GM12878 (cell line): ENCODE measurements around the gene AP3D1. TPM values are rescaled to one million over a fixed set of nuclear protein-coding genes. Genes with fewer than 3 reads are reported as not detected.

Source experiments
- ATAC-seq: fragments of 200-7000 bp; cut with Tn5 transposase; 3 replicates; pipeline ENCODE4 v1.9.1; 2020; ENCODE audit warnings: mild to moderate bottlenecking, moderate library complexity
- BruUV-seq: library from RNA; stranded (reverse); fragments of 400-500 nt; replicated peaks from 2 replicates; lab custom pipeline; 2021; lab: Mats Ljungman, UMichigan
- CTCF ChIA-PET: fragments of 300-600 bp; sonication (Branson Sonifier 250); formaldehyde crosslinking; extraction: SDS; loops from one replicate; lab custom pipeline; 2021; ENCODE audit warnings: inconsistent platforms; lab: Yijun Ruan, JAX
- POLR2A ChIA-PET: fragments of 350-600 bp; formaldehyde crosslinking; extraction: SDS; loops from one replicate; lab custom pipeline; 2021; ENCODE audit warnings: inconsistent platforms; lab: Charles Lee
- RAD21 ChIA-PET: fragments of 300-600 bp; sonication (Branson Sonifier 250); formaldehyde crosslinking; loops from one replicate; lab custom pipeline; 2023; ENCODE audit warnings: antibody characterized with exemption; ENCODE audit not compliant: unreplicated experiment; lab: Charles Lee
- SMC1A ChIA-PET: fragments of 300-600 bp; sonication (Branson Sonifier 250); formaldehyde crosslinking; loops from one replicate; lab custom pipeline; 2023; ENCODE audit not compliant: unreplicated experiment, uncharacterized antibody; lab: Charles Lee
- DNase-seq: peaks from one replicate; pipeline ENCODE4 v3.0.0-alpha.2; 2011; ENCODE audit warnings: low read depth, low spot score
- FAIRE-seq: peaks from 3 replicates; lab custom pipeline; 2011; peaks lifted over from hg19 to GRCh38; lab: Jason Lieb, UNC
- H2AFZ ChIP-seq: 2 replicates; pipeline ENCODE4 v1.6.0; 2011; ENCODE audit warnings: low read depth, low read length, control low read depth; ENCODE audit not compliant: control insufficient read depth
- H3K27ac ChIP-seq: 2 replicates; pipeline ENCODE4 v1.5.1; 2011; ENCODE audit warnings: control low read depth; ENCODE audit not compliant: control insufficient read depth, insufficient read depth
- H3K27me3 ChIP-seq, 2 experiments: replicated peaks in 1 of 2; 2 replicates each; pipeline versions ENCODE4 v1.6.0 to v1.6.1; 2011; ENCODE audit warnings: low read length in 1 of 2; ENCODE audit not compliant: control insufficient read depth in 2 of 2, insufficient read depth in 2 of 2
- H3K36me3 ChIP-seq, 2 experiments: 2 replicates each; pipeline ENCODE4 v1.5.1; 2011; ENCODE audit warnings: low read length in 1 of 2; ENCODE audit not compliant: control insufficient read depth in 2 of 2, insufficient read depth in 2 of 2
- H3K4me1 ChIP-seq: 2 replicates; pipeline ENCODE4 v1.6.1; 2011; ENCODE audit warnings: mild to moderate bottlenecking, low read length, moderate library complexity, mixed read lengths; ENCODE audit not compliant: control insufficient read depth, insufficient read depth
- H3K4me2 ChIP-seq: 2 replicates; pipeline ENCODE4 v1.6.0; 2011; ENCODE audit warnings: control low read depth; ENCODE audit not compliant: control insufficient read depth, insufficient read depth
- H3K4me3 ChIP-seq: fragments of 200-600 bp; sonication (generic); 2 replicates; pipeline ENCODE4 v1.5.1; 2016
- H3K79me2 ChIP-seq: 2 replicates; pipeline ENCODE4 v1.6.0; 2011; ENCODE audit warnings: low read length; ENCODE audit not compliant: control insufficient read depth, insufficient read depth
- H3K9ac ChIP-seq: 2 replicates; pipeline ENCODE4 v1.8.0; 2011; ENCODE audit warnings: low read length, control low read depth, mixed read lengths; ENCODE audit not compliant: control insufficient read depth, insufficient read depth
- H3K9me3 ChIP-seq: replicated peaks from 3 replicates; pipeline ENCODE4 v1.5.1; 2011; ENCODE audit warnings: mild to moderate bottlenecking, low read length; ENCODE audit not compliant: control insufficient read depth, insufficient read depth
- H4K20me1 ChIP-seq: 2 replicates; pipeline ENCODE4 v1.6.0; 2011; ENCODE audit not compliant: control insufficient read depth, insufficient read depth
- CBFB ChIP-seq: IDR thresholded peaks from 2 replicates; pipeline ENCODE4 v1.6.1; 2016; ENCODE audit warnings: antibody characterized with exemption, low read depth
- CREB1 ChIP-seq: IDR thresholded peaks from 2 replicates; pipeline ENCODE4 v1.6.1; 2012; ENCODE audit warnings: low read depth, mild to moderate bottlenecking, inconsistent platforms
- HCFC1 ChIP-seq: fragments of 150-350 bp; IDR thresholded peaks from 2 replicates; pipeline ENCODE4 v1.6.1; 2014; ENCODE audit warnings: low read length
- IKZF1 ChIP-seq: fragments of 450-650 bp; conservative IDR thresholded peaks from 2 replicates; pipeline ENCODE4 v1.6.1; 2017; ENCODE audit warnings: antibody characterized with exemption, mild to moderate bottlenecking
- MTA2 ChIP-seq: fragments of 450-650 bp; IDR thresholded peaks from 2 replicates; pipeline ENCODE4 v1.6.1; 2016; ENCODE audit warnings: low read depth, mild to moderate bottlenecking, moderate library complexity
- NFXL1 ChIP-seq: fragments of 450-650 bp; IDR thresholded peaks from 2 replicates; pipeline ENCODE4 v1.6.1; 2017; ENCODE audit warnings: antibody characterized with exemption, mild to moderate bottlenecking, borderline replicate concordance
- POLR2A ChIP-seq: IDR thresholded peaks from 2 replicates; pipeline ENCODE4 v1.6.1; 2011; ENCODE audit warnings: low read depth, mild to moderate bottlenecking, low read length
- ZZZ3 ChIP-seq: IDR thresholded peaks from 2 replicates; pipeline ENCODE4 v1.6.1; 2011; ENCODE audit warnings: low read depth; ENCODE audit not compliant: control insufficient read depth, insufficient read length
- WGBS: methylation state at CpG from one replicate; pipeline ENCODE4 v1.1.6; 2016; ENCODE audit warnings: low lambda C conversion rate; ENCODE audit not compliant: insufficient replicate concordance, insufficient coverage; ENCODE audit errors: missing lambda C conversion rate; 5-methylcytosine and 5-hydroxymethylcytosine counted together
- in situ Hi-C: fragments of 300-500 bp; cut with MboI; formaldehyde crosslinking; loops from 9 replicates; pipeline ENCODE4 v1.14.3; 2018; ENCODE audit warnings: mixed read lengths
- intact Hi-C: fragments of 100-400 bp; cut with micrococcal nuclease; formaldehyde crosslinking; loops from one replicate; pipeline ENCODE4 v1.14.2; 2022; ENCODE audit not compliant: unreplicated experiment
- polyA plus RNA-seq, 11 experiments: library from polyadenylated mRNA; depleted of rRNA in 4 of 11; unstranded in 6 of 11; stranded (reverse) in 5 of 11; fragments of >200 nt; fragmentation: Nextera tagmentation in 4 of 11; fragmentation: Illumina TruSeq in 1 of 11; extraction: Ambion mirVana in 4 of 11; extraction: Trizol in 1 of 11; gene quantifications; 1 replicate in 1 of 11; 2 replicates in 10 of 11; pipeline versions ENCODE4 v1.2.1 to v1.2.3, GENCODE V29; 2011 to 2016; ENCODE audit warnings: inconsistent platforms in 2 of 11, missing spikeins in 2 of 11, low read depth in 1 of 11
- total RNA-seq, 4 experiments: library from RNA; depleted of rRNA in 3 of 4; stranded (reverse); fragments of >200 nt in 3 of 4; fragmentation: Illumina TruSeq in 1 of 4; extraction: Trizol in 1 of 4; gene quantifications; 2 replicates each; pipeline versions ENCODE4 v1.2.1 to v1.2.3, GENCODE V29; 2013 to 2021
- TF ChIP-seq, protein P1 (sequence below): fragments of 450-650 bp; formaldehyde crosslinking; IDR thresholded peaks from 2 replicates; pipeline ENCODE4 v1.4.0; 2022; ENCODE audit warnings: mild to moderate bottlenecking, moderate library complexity
- TF ChIP-seq, protein P2 (sequence below): fragments of 450-650 bp; IDR thresholded peaks from 2 replicates; pipeline ENCODE4 v1.6.1; 2017; ENCODE audit warnings: mild to moderate bottlenecking
- TF ChIP-seq, protein P3 (sequence below): fragments of 450-650 bp; IDR thresholded peaks from 2 replicates; pipeline ENCODE4 v1.6.1; 2018; ENCODE audit warnings: borderline replicate concordance, mild to moderate bottlenecking; ENCODE audit not compliant: partially characterized antibody
- TF ChIP-seq, protein P4 (sequence below): IDR thresholded peaks from 2 replicates; pipeline ENCODE4 v1.6.1; 2011; ENCODE audit warnings: borderline replicate concordance, low read depth, mild to moderate bottlenecking, moderate library complexity, mixed read lengths, low read length; ENCODE audit not compliant: insufficient read depth; ENCODE audit errors: extremely low read length

The AP3D1 gene
- total and polyA plus RNA-seq, 10 of the 15 experiments (the other 5 are each of a cell fraction or from before 2014, with no cell fraction given): 1.5 to 108 (median 59.1) TPM

DNA sequence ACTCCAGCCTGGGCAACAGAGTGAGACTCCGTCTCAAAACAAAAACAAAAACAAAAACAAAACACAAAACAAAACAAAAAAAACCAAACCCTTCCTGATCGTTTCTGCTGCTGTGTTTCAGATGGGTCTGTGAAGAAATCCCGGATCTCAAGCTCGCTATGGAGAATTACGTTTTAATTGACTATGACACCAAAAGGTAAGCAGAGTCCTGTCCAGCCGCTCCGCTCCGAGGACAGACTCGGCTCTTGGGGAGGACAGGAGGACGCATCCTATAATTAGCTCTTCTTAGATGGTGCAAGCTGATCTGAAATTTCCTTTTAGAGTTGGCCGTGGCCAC is 34.3 kb upstream of the AP3D1 start:
- ChIA-PET POLR2A (interaction anchor here (0.7 to 6.1 kb wide), 4 partner anchors 11 to 20 kb away, joined by 3 to 53 read pairs (median 15); no protein-coding TSS in a partner anchor), CTCF (interaction anchor here (8.6 kb wide), 1 partner anchor 15 kb away, joined by 64 read pairs; no protein-coding TSS in a partner anchor)
- BruUV-seq: no TSS peak

More for the DNA sequence above, 34.3 kb upstream of the AP3D1 start:
- Histone ChIP-seq H3K36me3 (peaks cover 20 to 66% of the 10 kb centered on the region in 2 experiments; a peak in 3 of 4 replicates), H3K4me2 (no peak overlapping the region), H3K27ac (no peak overlapping the region), H3K79me2 (peaks cover 57% of the 10 kb centered on the region), H3K9ac (no peak overlapping the region), H2AFZ (no peak overlapping the region), H3K4me3 (no peak overlapping the region)
- no peak for FAIRE-seq
- in situ Hi-C loops: no loop called here
- no peak for DNase-seq
- ATAC-seq: no peak
- intact Hi-C loops: no loop called here
- WGBS: 85% methylated on average over 11 of the region's 11 CpGs
- TF ChIP-seq CREB1 (no peak), POLR2A (no peak), ZZZ3 (no peak), CBFB (no peak), HCFC1 (no peak), NFXL1 (no peak), MTA2 (no peak), IKZF1 (no peak)
- TF ChIP-seq, protein P1, sequence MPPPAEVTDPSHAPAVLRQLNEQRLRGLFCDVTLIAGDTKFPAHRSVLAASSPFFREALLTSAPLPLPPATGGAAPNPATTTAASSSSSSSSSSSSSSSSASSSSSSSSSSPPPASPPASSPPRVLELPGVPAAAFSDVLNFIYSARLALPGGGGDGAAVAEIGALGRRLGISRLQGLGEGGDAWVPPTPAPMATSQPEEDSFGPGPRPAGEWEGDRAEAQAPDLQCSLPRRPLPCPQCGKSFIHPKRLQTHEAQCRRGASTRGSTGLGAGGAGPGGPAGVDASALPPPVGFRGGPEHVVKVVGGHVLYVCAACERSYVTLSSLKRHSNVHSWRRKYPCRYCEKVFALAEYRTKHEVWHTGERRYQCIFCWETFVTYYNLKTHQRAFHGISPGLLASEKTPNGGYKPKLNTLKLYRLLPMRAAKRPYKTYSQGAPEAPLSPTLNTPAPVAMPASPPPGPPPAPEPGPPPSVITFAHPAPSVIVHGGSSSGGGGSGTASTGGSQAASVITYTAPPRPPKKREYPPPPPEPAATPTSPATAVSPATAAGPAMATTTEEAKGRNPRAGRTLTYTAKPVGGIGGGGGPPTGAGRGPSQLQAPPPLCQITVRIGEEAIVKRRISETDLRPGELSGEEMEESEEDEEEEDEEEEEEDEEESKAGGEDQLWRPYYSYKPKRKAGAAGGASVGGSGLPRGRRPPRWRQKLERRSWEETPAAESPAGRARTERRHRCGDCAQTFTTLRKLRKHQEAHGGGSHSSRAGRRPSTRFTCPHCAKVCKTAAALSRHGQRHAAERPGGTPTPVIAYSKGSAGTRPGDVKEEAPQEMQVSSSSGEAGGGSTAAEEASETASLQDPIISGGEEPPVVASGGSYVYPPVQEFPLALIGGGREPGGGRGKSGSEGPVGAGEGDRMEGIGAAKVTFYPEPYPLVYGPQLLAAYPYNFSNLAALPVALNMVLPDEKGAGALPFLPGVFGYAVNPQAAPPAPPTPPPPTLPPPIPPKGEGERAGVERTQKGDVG: no peak
- TF ChIP-seq, protein P2, sequence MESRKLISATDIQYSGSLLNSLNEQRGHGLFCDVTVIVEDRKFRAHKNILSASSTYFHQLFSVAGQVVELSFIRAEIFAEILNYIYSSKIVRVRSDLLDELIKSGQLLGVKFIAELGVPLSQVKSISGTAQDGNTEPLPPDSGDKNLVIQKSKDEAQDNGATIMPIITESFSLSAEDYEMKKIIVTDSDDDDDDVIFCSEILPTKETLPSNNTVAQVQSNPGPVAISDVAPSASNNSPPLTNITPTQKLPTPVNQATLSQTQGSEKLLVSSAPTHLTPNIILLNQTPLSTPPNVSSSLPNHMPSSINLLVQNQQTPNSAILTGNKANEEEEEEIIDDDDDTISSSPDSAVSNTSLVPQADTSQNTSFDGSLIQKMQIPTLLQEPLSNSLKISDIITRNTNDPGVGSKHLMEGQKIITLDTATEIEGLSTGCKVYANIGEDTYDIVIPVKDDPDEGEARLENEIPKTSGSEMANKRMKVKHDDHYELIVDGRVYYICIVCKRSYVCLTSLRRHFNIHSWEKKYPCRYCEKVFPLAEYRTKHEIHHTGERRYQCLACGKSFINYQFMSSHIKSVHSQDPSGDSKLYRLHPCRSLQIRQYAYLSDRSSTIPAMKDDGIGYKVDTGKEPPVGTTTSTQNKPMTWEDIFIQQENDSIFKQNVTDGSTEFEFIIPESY: no peak
- TF ChIP-seq, protein P3, sequence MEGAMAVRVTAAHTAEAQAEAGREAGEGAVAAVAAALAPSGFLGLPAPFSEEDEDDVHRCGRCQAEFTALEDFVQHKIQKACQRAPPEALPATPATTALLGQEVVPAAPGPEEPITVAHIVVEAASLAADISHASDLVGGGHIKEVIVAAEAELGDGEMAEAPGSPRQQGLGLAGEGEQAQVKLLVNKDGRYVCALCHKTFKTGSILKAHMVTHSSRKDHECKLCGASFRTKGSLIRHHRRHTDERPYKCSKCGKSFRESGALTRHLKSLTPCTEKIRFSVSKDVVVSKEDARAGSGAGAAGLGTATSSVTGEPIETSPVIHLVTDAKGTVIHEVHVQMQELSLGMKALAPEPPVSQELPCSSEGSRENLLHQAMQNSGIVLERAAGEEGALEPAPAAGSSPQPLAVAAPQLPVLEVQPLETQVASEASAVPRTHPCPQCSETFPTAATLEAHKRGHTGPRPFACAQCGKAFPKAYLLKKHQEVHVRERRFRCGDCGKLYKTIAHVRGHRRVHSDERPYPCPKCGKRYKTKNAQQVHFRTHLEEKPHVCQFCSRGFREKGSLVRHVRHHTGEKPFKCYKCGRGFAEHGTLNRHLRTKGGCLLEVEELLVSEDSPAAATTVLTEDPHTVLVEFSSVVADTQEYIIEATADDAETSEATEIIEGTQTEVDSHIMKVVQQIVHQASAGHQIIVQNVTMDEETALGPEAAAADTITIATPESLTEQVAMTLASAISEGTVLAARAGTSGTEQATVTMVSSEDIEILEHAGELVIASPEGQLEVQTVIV: no peak
- TF ChIP-seq, protein P4, sequence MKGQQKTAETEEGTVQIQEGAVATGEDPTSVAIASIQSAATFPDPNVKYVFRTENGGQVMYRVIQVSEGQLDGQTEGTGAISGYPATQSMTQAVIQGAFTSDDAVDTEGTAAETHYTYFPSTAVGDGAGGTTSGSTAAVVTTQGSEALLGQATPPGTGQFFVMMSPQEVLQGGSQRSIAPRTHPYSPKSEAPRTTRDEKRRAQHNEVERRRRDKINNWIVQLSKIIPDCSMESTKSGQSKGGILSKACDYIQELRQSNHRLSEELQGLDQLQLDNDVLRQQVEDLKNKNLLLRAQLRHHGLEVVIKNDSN: no peak
- TF ChIP-seq, all 136 proteins: peak for 0
- SMC1A ChIA-PET: interaction anchor here (1.2 to 2.2 kb wide), 4 partner anchors 12 to 44 kb away, joined by 3 to 8 read pairs (median 5); no protein-coding TSS in a partner anchor
- RAD21 ChIA-PET: interaction anchor here (1.7 to 5.0 kb wide), 2 partner anchors 14 to 17 kb away, joined by 5 to 22 read pairs; no protein-coding TSS in a partner anchor
- Histone ChIP-seq H4K20me1 (no peaks in the 10 kb centered on the region; the same call in 1 of the 2 replicates), H3K27me3 (no peaks in the 10 kb centered on the region), H3K4me1 (peaks cover 30% of the 10 kb centered on the region), H3K9me3 (peaks cover 10% of the 10 kb centered on the region; the same call in 2 of the 3 replicates)
